ENCODE results near the gene STAC.

GRCh38 chr3:36597422-36597821, 217.1 kb downstream of the STAC start:
- TF ChIP-seq ZNF274 (IDR thresholded peaks at IDR 0.05; ENCODE audit: borderline replicate concordance, low read depth, low read length) (no peak), MCM7 (IDR thresholded peaks at IDR 0.05) (no peak), SP1 (CRISPR knock-in tag; IDR thresholded peaks at IDR 0.05) (no peak), PATZ1 (CRISPR knock-in tag; IDR thresholded peaks at IDR 0.05; ENCODE audit: borderline replicate concordance) (no peak), CTCF (IDR thresholded peaks at IDR 0.05 in 2 of 3, conservative IDR thresholded peaks at IDR 0.05 in 1 of 3; ENCODE audit: insufficient read depth in 2 of 3, low read depth in 1 of 3, low read length in 3 of 3) (no peak), TAF15 (IDR thresholded peaks at IDR 0.05; ENCODE audit: low read depth, low read length) (no peak), PRMT5 (CRISPR knock-in tag; IDR thresholded peaks at IDR 0.05) (no peak)

Measured in K562 (cell line).